ENCODE results near the gene PPFIA4.
"Not testable (repeated sequence)": the region's sequence is repeated elsewhere in the genome, so short reads cannot be mapped to it uniquely, and the experiment has no call there.

Gene PPFIA4

DNA sequence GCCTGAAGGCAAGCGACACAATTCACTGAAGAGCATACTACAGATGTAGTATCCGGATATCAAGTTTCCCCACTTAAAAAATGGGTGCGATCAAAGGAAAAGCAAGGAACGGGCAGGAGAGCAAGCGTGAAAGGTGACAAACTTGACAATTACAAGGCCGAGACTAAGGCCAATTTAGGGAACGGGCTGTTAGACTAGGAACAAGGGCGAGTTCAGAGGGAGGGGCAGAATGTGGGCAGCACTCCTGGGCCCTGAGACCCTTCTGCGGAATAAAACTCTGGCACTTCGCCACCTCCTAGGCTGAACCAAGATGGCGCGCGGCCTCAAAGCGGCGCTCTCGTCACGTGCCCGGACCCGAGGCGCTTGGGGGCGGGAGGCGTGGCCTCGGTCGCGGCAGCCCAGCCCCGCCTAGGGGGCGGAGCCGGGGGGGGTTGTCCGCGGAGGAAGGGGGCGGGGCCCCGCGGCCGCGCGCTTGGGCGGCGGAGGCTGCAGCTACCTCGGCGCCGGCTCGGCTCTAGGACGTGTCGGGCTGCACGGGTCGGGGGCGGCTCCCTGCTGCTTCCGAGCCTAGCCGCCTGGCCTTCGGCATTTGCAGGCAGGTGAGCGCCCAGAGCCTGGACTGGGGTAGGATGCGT is at the start of gene PPFIA4:
TSS of gene PPFIA4 (plus strand) at position 461 of the 635 bp plus-strand sequence. CDS start 12,518 bp downstream, outside the sequence.
- H3K9me3 ChIP-seq (ENCODE audit: control insufficient read depth in 1 of 2, low read length in 2 of 2) = no peaks in the 10 kb centered on the region
- H3K4me3 ChIP-seq (ENCODE audit: low read depth in 1 of 2, low read length in 2 of 2) = peak within 1 kb of the TSS; percentile 70 to 78
- peaks cover 6 to 9% of the 10 kb centered on the region in 2 donors for H3K4me1 ChIP-seq (ENCODE audit: control insufficient read depth in 1 of 2, insufficient read depth in 2 of 2, low read length in 2 of 2)
- peaks cover 13 to 19% of the 10 kb centered on the region in 2 donors for H3K27me3 ChIP-seq (ENCODE audit: control insufficient read depth in 1 of 2, insufficient read depth in 2 of 2, low read length in 2 of 2)
- H3K9ac ChIP-seq (ENCODE audit: low read depth in 1 of 2, low read length in 2 of 2) = peak within 1 kb of the TSS; percentile 46 to 70
- peaks cover 20 to 34% of the 10 kb centered on the region in 2 donors for H3K36me3 ChIP-seq (ENCODE audit: control insufficient read depth in 1 of 2, insufficient read depth in 2 of 2, low read length in 2 of 2)
- H3K27ac ChIP-seq (ENCODE audit: low read depth, low read length) = no peak within 1 kb of the TSS

DNA sequence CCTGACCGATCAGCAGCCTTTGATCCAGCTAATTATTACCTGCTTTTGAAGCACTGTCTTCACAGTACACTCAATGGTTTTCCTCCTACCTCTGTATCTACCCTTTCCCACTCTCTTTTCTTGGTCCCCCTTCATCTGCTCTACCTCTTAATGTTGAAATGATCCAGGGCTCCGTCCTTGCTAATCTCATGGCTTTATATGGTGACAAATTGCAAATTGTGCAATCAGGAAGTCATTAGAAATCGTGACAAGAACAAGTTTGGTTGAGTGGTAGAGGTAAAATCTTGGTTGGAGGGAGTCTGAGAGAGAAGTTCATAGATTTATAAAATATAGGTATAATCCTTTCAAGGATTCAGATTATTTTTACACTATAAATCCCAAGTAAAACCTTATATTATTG is 49.7 kb upstream of the PPFIA4 start:
- H3K4me1 ChIP-seq (ENCODE audit: control insufficient read depth in 1 of 2, insufficient read depth in 2 of 2, low read length in 2 of 2) = peaks cover 0 to 4% of the 10 kb centered on the region in 2 donors
- no peaks in the 10 kb centered on the region for H3K36me3 ChIP-seq (ENCODE audit: control insufficient read depth in 1 of 2, insufficient read depth in 2 of 2, low read length in 2 of 2)
- no peak overlapping the region for H3K27ac ChIP-seq (ENCODE audit: low read depth, low read length)
- H3K9me3 ChIP-seq (ENCODE audit: control insufficient read depth in 1 of 2, low read length in 2 of 2) = no peaks in the 10 kb centered on the region
- H3K27me3 ChIP-seq (ENCODE audit: control insufficient read depth in 1 of 2, insufficient read depth in 2 of 2, low read length in 2 of 2) = peaks cover 0 to 6% of the 10 kb centered on the region in 2 donors
- H3K9ac ChIP-seq (ENCODE audit: low read depth in 1 of 2, low read length in 2 of 2) = no peak overlapping the region
- peak overlapping the region in 1 of 2 donors; percentile 36 for H3K4me3 ChIP-seq (ENCODE audit: low read depth in 1 of 2, low read length in 2 of 2)

DNA sequence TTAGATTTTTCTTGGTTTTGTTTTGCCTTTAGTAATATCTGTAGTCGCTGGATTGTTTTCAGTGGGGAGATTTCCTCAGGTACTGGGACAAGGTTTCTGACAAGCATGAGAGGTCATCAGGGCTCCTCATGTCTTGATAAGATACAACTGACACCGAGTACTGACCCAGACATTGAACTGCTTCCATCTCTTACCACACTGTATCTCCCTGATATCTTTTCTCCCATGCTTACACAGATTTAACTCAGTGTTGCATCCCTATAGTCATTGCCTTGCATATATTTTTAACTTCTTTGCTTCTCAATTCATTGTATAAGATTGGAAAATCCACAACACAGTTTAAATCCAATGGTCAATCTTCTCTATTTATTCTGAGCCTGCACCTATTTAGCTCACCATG is 46.8 kb upstream of the PPFIA4 start:
- H3K4me3 ChIP-seq (ENCODE audit: low read depth in 1 of 2, low read length in 2 of 2) = no peak overlapping the region
- no peak overlapping the region for H3K27ac ChIP-seq (ENCODE audit: low read depth, low read length)
- no peaks in the 10 kb centered on the region for H3K9me3 ChIP-seq (ENCODE audit: control insufficient read depth in 1 of 2, low read length in 2 of 2)
- H3K4me1 ChIP-seq (ENCODE audit: control insufficient read depth in 1 of 2, insufficient read depth in 2 of 2, low read length in 2 of 2) = peaks cover 0 to 4% of the 10 kb centered on the region in 2 donors
- H3K36me3 ChIP-seq (ENCODE audit: control insufficient read depth in 1 of 2, insufficient read depth in 2 of 2, low read length in 2 of 2) = no peaks in the 10 kb centered on the region
- H3K27me3 ChIP-seq (ENCODE audit: control insufficient read depth in 1 of 2, insufficient read depth in 2 of 2, low read length in 2 of 2) = peaks cover 0 to 4% of the 10 kb centered on the region in 2 donors
- no peak overlapping the region for H3K9ac ChIP-seq (ENCODE audit: low read depth in 1 of 2, low read length in 2 of 2)

DNA sequence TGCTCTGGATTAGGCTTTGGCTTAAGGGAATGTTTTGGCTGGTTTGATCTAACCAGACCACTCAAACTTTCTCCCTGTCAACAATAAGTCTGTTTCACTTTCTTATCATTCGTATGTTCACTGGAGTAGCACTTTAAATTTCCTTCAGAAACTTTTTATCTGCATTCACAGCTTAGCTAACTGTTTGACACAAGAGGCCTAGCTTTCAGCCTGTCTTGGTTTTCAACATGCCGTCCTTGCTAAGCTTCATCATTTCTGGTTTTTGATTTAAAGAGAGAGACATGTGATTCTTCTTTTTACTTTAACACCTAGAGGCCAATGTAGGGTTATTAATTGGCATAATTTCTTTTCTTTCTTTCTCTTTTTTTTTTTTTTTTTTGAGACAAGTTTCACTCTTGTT is 44.4 kb upstream of the PPFIA4 start:
- no peaks in the 10 kb centered on the region for H3K9me3 ChIP-seq (ENCODE audit: control insufficient read depth in 1 of 2, low read length in 2 of 2)
- H3K4me3 ChIP-seq (ENCODE audit: low read depth in 1 of 2, low read length in 2 of 2) = no peak overlapping the region
- no peaks in the 10 kb centered on the region for H3K36me3 ChIP-seq (ENCODE audit: control insufficient read depth in 1 of 2, insufficient read depth in 2 of 2, low read length in 2 of 2)
- no peak overlapping the region for H3K27ac ChIP-seq (ENCODE audit: low read depth, low read length)
- H3K27me3 ChIP-seq (ENCODE audit: control insufficient read depth in 1 of 2, insufficient read depth in 2 of 2, low read length in 2 of 2) = no peaks in the 10 kb centered on the region
- no peak overlapping the region for H3K9ac ChIP-seq (ENCODE audit: low read depth in 1 of 2, low read length in 2 of 2)
- no peaks in the 10 kb centered on the region for H3K4me1 ChIP-seq (ENCODE audit: control insufficient read depth in 1 of 2, insufficient read depth in 2 of 2, low read length in 2 of 2)

DNA sequence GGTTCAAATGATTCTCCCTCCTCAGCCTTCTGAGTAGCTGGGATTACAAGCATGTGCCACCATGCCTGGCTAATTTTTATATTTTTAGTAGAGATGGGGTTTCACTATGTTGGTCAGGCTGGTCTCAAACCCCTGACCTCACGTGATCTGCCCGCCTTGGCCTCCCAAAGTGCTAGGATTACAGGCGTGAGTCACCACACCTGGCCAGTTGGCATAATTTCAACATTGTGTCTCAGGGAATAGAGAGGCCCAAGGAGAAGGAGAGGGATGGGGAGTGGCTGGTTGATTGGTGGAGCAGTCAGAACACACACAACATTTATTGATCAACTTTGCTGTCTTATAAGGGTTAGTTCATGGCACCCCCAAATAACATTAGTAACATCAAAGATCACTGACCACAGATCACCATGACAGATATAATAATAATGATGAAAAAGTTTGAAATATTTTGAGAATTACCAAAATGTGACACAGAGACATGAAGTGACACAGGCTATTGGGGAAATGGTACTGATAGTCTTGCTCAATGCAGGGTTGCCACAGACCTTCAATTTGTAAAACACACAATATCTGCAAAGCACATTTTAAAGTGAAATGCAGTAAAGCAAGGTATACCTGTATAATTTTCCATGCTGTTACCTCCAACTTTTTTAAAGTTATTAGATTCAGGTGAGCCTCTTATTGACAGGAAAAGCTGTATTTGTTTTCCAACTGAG is 43.4 kb upstream of the PPFIA4 start:
- Histone ChIP-seq H3K27ac (ENCODE audit: low read depth, low read length) (no peak overlapping the region), H3K27me3 (ENCODE audit: control insufficient read depth in 1 of 2, insufficient read depth in 2 of 2, low read length in 2 of 2) (no peaks in the 10 kb centered on the region), H3K36me3 (ENCODE audit: control insufficient read depth in 1 of 2, insufficient read depth in 2 of 2, low read length in 2 of 2) (no peaks in the 10 kb centered on the region)

DNA sequence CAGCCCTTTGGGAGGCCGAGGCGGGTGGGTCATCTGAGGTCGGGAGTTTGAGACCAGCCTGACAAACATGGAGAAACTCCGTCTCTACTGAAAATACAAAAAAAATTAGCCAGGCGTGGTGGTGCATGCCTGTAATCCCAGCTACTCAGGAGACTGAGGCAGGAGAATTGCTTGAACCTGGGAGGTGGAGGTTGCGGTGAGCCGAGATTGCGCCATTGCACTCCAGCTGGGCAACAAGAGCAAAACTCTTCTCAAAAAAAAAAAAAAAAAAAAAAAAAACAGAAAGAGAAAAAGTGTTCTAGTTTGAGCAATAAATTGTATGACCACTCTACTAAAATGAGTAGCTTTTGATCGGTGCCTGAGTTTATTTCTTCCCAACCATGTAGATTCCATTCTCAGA is 40.2 kb upstream of the PPFIA4 start:
- not testable (repeated sequence) for H3K4me3 ChIP-seq (ENCODE audit: low read depth in 1 of 2, low read length in 2 of 2); H3K9ac ChIP-seq (ENCODE audit: low read depth in 1 of 2, low read length in 2 of 2); H3K27ac ChIP-seq (ENCODE audit: low read depth, low read length); H3K27me3 ChIP-seq (ENCODE audit: control insufficient read depth in 1 of 2, insufficient read depth in 2 of 2, low read length in 2 of 2); H3K9me3 ChIP-seq (ENCODE audit: control insufficient read depth in 1 of 2, low read length in 2 of 2); H3K4me1 ChIP-seq (ENCODE audit: control insufficient read depth in 1 of 2, insufficient read depth in 2 of 2, low read length in 2 of 2); H3K36me3 ChIP-seq (ENCODE audit: control insufficient read depth in 1 of 2, insufficient read depth in 2 of 2, low read length in 2 of 2)

More for the DNA sequence above, 43.4 kb upstream of the PPFIA4 start:
- H3K4me3 ChIP-seq (ENCODE audit: low read depth in 1 of 2, low read length in 2 of 2) = no peak overlapping the region
- H3K4me1 ChIP-seq (ENCODE audit: control insufficient read depth in 1 of 2, insufficient read depth in 2 of 2, low read length in 2 of 2) = no peaks in the 10 kb centered on the region
- H3K9me3 ChIP-seq (ENCODE audit: control insufficient read depth in 1 of 2, low read length in 2 of 2) = no peaks in the 10 kb centered on the region
- no peak overlapping the region for H3K9ac ChIP-seq (ENCODE audit: low read depth in 1 of 2, low read length in 2 of 2)

DNA sequence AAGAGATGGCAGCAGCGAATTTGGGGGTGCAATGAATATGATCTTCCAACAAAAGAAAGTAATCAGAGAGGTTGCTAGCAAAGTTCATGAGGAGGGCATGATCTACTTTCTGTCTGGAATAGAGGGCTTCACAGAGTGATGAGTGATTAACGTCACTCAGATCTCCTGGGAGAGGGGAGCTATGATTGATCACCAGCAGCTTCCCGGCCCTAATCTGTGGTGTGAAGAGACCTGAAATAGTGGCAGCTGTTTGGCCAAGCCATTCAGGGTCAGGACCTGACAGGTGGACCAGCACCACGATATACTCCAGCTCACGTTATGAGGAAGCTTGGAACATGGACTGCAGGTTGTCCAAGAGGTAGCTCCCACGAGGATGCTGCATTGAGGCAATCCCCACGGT is 39.0 kb upstream of the PPFIA4 start:
- H3K9me3 ChIP-seq (ENCODE audit: control insufficient read depth in 1 of 2, low read length in 2 of 2) = no peaks in the 10 kb centered on the region
- H3K9ac ChIP-seq (ENCODE audit: low read depth in 1 of 2, low read length in 2 of 2) = no peak overlapping the region
- no peaks in the 10 kb centered on the region for H3K36me3 ChIP-seq (ENCODE audit: control insufficient read depth in 1 of 2, insufficient read depth in 2 of 2, low read length in 2 of 2)
- no peaks in the 10 kb centered on the region for H3K4me1 ChIP-seq (ENCODE audit: control insufficient read depth in 1 of 2, insufficient read depth in 2 of 2, low read length in 2 of 2)
- H3K4me3 ChIP-seq (ENCODE audit: low read depth in 1 of 2, low read length in 2 of 2) = no peak overlapping the region
- no peak overlapping the region for H3K27ac ChIP-seq (ENCODE audit: low read depth, low read length)
- peaks cover 0 to 4% of the 10 kb centered on the region in 2 donors for H3K27me3 ChIP-seq (ENCODE audit: control insufficient read depth in 1 of 2, insufficient read depth in 2 of 2, low read length in 2 of 2)

DNA sequence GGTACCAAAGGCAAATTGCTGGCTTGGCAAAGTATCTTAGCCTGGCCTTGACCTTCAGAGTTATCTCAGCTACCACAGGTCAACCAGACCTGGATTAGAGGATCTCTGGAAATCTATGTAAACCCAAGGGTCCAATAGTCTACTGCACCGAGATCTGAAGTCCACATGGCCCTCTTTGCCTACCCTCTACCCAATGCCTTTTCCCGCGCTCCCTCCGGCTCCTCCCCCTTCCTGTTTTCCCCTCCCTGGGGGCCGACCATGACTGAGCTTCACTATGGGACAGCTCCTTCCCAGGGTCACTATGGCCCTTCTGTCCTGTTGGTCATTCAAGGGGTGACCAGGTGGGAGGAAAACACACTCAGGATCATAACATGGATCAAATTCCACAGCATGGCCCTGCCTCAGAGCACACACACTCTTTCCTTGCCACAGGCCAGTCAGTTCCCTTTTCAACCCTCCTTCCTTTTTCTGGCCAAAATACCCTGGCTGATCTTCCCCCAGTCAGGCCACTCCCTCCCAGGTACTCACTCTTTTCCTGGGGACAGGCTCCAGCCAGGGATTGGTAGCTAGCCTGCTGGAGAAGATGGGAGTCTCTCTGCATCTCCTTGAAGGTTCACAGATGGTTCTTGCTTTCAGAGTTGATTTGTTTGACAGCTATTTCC is 38.2 kb upstream of the PPFIA4 start:
- no peak overlapping the region for H3K4me3 ChIP-seq (ENCODE audit: low read depth in 1 of 2, low read length in 2 of 2)
- no peaks in the 10 kb centered on the region for H3K4me1 ChIP-seq (ENCODE audit: control insufficient read depth in 1 of 2, insufficient read depth in 2 of 2, low read length in 2 of 2)
- no peaks in the 10 kb centered on the region for H3K36me3 ChIP-seq (ENCODE audit: control insufficient read depth in 1 of 2, insufficient read depth in 2 of 2, low read length in 2 of 2)
- H3K27me3 ChIP-seq (ENCODE audit: control insufficient read depth in 1 of 2, insufficient read depth in 2 of 2, low read length in 2 of 2) = peaks cover 0 to 4% of the 10 kb centered on the region in 2 donors
- H3K9ac ChIP-seq (ENCODE audit: low read depth in 1 of 2, low read length in 2 of 2) = no peak overlapping the region
- no peak overlapping the region for H3K27ac ChIP-seq (ENCODE audit: low read depth, low read length)
- H3K9me3 ChIP-seq (ENCODE audit: control insufficient read depth in 1 of 2, low read length in 2 of 2) = no peaks in the 10 kb centered on the region

DNA sequence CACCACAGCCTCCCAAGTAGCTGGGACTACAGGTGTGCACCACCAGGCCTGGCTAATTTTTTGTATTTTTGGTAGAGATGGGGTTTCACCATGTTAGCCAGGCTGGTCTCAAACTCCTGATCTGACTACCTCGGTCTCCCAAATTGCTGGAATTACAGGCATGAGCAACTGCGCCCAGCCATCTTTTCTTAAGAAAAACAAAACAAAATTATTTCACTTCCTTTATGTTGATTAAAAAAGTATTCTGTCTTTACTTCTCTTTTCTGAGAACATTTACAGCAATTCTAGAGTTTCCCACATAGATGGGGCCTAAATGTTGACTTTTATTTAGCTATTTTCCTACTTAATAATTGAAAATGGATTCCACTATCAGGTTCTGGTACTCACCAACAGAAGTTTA is 36.4 kb upstream of the PPFIA4 start:
- Histone ChIP-seq H3K9me3 (ENCODE audit: control insufficient read depth in 1 of 2, low read length in 2 of 2) (no peaks in the 10 kb centered on the region), H3K4me1 (ENCODE audit: control insufficient read depth in 1 of 2, insufficient read depth in 2 of 2, low read length in 2 of 2) (no peaks in the 10 kb centered on the region), H3K27me3 (ENCODE audit: control insufficient read depth in 1 of 2, insufficient read depth in 2 of 2, low read length in 2 of 2) (peaks cover 0 to 4% of the 10 kb centered on the region in 2 donors), H3K4me3 (ENCODE audit: low read depth in 1 of 2, low read length in 2 of 2) (no peak overlapping the region), H3K9ac (ENCODE audit: low read depth in 1 of 2, low read length in 2 of 2) (no peak overlapping the region), H3K36me3 (ENCODE audit: control insufficient read depth in 1 of 2, insufficient read depth in 2 of 2, low read length in 2 of 2) (no peaks in the 10 kb centered on the region), H3K27ac (ENCODE audit: low read depth, low read length) (no peak overlapping the region)

DNA sequence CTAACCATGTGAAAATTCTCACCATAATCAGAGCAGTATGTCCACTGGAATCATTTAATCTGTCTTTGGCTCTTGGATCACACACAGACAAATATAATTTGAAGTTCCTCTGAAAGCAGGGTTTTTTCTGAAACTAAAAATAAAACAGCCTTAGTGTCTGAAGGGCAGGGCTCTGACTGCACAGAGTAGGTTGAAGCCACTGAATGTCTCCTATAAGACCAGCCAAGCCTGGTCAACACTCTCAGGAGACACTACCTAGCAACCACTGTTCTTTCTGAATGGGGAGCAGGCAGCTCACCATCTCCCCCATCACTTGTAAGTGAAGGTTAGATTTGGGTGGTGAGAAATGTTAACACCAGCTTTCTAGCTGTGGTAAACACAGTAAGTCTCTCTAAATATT is 35.2 kb upstream of the PPFIA4 start:
- Histone ChIP-seq H3K4me1 (ENCODE audit: control insufficient read depth in 1 of 2, insufficient read depth in 2 of 2, low read length in 2 of 2) (no peaks in the 10 kb centered on the region), H3K27ac (ENCODE audit: low read depth, low read length) (no peak overlapping the region), H3K9ac (ENCODE audit: low read depth in 1 of 2, low read length in 2 of 2) (no peak overlapping the region), H3K36me3 (ENCODE audit: control insufficient read depth in 1 of 2, insufficient read depth in 2 of 2, low read length in 2 of 2) (no peaks in the 10 kb centered on the region), H3K4me3 (ENCODE audit: low read depth in 1 of 2, low read length in 2 of 2) (no peak overlapping the region), H3K9me3 (ENCODE audit: control insufficient read depth in 1 of 2, low read length in 2 of 2) (no peaks in the 10 kb centered on the region), H3K27me3 (ENCODE audit: control insufficient read depth in 1 of 2, insufficient read depth in 2 of 2, low read length in 2 of 2) (peaks cover 0 to 8% of the 10 kb centered on the region in 2 donors)
